ENCODE results near the gene RIPK3.

GRCh38 chr14:24297190-24297964 is 42.4 kb downstream of the RIPK3 start:
- TF ChIP-seq POLR2AphosphoS5 (IDR thresholded peaks at IDR 0.05) (peak; percentile 28), CTCF (IDR thresholded peaks at IDR 0.05) (peak in 3 of 4 experiments; percentile 16 to 60 (median 31)), POLR2A (IDR thresholded peaks at IDR 0.05) (no peak)

All from prostate gland (tissue), 2 donors.